DND-41 (cell line): ENCODE data around the gene ZNG1A.
"Not testable (repeated sequence)": the region's sequence is repeated elsewhere in the genome, so short reads cannot be mapped to it uniquely, and the experiment has no call there.

Source experiments
- ATAC-seq: fragments of 200-7000 bp; cut with Tn5 transposase; 3 replicates; pipeline ENCODE4 v1.9.1; 2021; ENCODE audit warnings: low read depth; ENCODE audit not compliant: insufficient read depth
- DNase-seq: peaks from one replicate; pipeline ENCODE4 v3.0.0-alpha.2; 2020
- H2AFZ ChIP-seq: 2 replicates; pipeline ENCODE4 v1.6.0; 2012; ENCODE audit warnings: low read depth, low read length
- H3K27ac ChIP-seq: 2 replicates; pipeline ENCODE4 v1.5.1; 2012; ENCODE audit warnings: low read length, inconsistent platforms
- H3K27me3 ChIP-seq: fragments of 200-600 bp; sonication (generic); 2 replicates; pipeline ENCODE4 v1.6.0; 2012; ENCODE audit warnings: low read length, mild to moderate bottlenecking, inconsistent platforms; ENCODE audit not compliant: insufficient read depth, poor library complexity
- H3K36me3 ChIP-seq: 2 replicates; pipeline ENCODE4 v1.5.1; 2012; ENCODE audit warnings: low read length, inconsistent platforms; ENCODE audit not compliant: insufficient read depth
- H3K4me1 ChIP-seq: 2 replicates; pipeline ENCODE4 v1.5.1; 2012; ENCODE audit warnings: mild to moderate bottlenecking, low read length; ENCODE audit not compliant: insufficient read depth
- H3K4me2 ChIP-seq: 2 replicates; pipeline ENCODE4 v1.6.0; 2012; ENCODE audit warnings: mild to moderate bottlenecking, moderate library complexity, low read length, inconsistent platforms; ENCODE audit not compliant: insufficient read depth
- H3K4me3 ChIP-seq, 2 experiments: fragments of 200-600 bp in 1 of 2; shearing (Covaris generic) in 1 of 2; 2 replicates each; pipeline ENCODE4 v1.5.1; 2012 to 2016; ENCODE audit warnings: inconsistent platforms in 2 of 2, low read length in 2 of 2, mild to moderate bottlenecking in 2 of 2, low read depth in 1 of 2, moderate library complexity in 1 of 2
- H3K79me2 ChIP-seq: 2 replicates; pipeline ENCODE4 v1.6.0; 2012; ENCODE audit warnings: low read length, inconsistent platforms; ENCODE audit not compliant: insufficient read depth
- H3K9ac ChIP-seq: 2 replicates; pipeline ENCODE4 v1.6.0; 2012; ENCODE audit warnings: low read depth, mild to moderate bottlenecking, inconsistent platforms, low read length, moderate library complexity
- H3K9me3 ChIP-seq: 2 replicates; pipeline ENCODE4 v1.5.1; 2012; ENCODE audit warnings: low read length, moderate library complexity, mild to moderate bottlenecking, inconsistent platforms; ENCODE audit not compliant: insufficient read depth, severe bottlenecking
- H4K20me1 ChIP-seq: 2 replicates; pipeline ENCODE4 v1.6.0; 2012; ENCODE audit warnings: low read length; ENCODE audit not compliant: insufficient read depth
- CTCF ChIP-seq: IDR thresholded peaks from 2 replicates; pipeline ENCODE4 v1.5.1; 2012; ENCODE audit warnings: borderline replicate concordance, low read length, moderate library complexity, mild to moderate bottlenecking; ENCODE audit not compliant: poor library complexity, severe bottlenecking; ENCODE audit errors: extremely low read depth
- EZH2 ChIP-seq: IDR thresholded peaks from 3 replicates; pipeline ENCODE4 v1.6.1; 2012; ENCODE audit warnings: borderline replicate concordance, low read depth, mild to moderate bottlenecking, moderate library complexity, low read length, inconsistent platforms; ENCODE audit not compliant: severe bottlenecking

ZNG1A gene

GRCh38 chr9:211557-211956, 32.7 kb upstream of the ZNG1A start:
- no peak overlapping the region for H3K27ac ChIP-seq
- no peaks in the 10 kb centered on the region for H3K36me3 ChIP-seq
- H3K4me2 ChIP-seq, result no peak overlapping the region
- no peaks in the 10 kb centered on the region for H4K20me1 ChIP-seq
- no peak for ATAC-seq
- H3K27me3 ChIP-seq, result peaks cover 47% of the 10 kb centered on the region
- H3K9me3 ChIP-seq, result no peaks in the 10 kb centered on the region
- no peak for TF ChIP-seq CTCF
- no peak overlapping the region for H2AFZ ChIP-seq
- H3K9ac ChIP-seq, result no peak overlapping the region
- DNase-seq, result no peak
- no peak overlapping the region for H3K4me3 ChIP-seq
- no peaks in the 10 kb centered on the region for H3K79me2 ChIP-seq
- H3K4me1 ChIP-seq, result peaks cover 14% of the 10 kb centered on the region

GRCh38 chr9:211036-211435, 32.2 kb upstream of the ZNG1A start:
- DNase-seq, result no peak
- Histone ChIP-seq H3K36me3 (no peaks in the 10 kb centered on the region), H3K4me1 (peaks cover 14% of the 10 kb centered on the region), H3K27ac (no peak overlapping the region), H3K27me3 (peaks cover 42% of the 10 kb centered on the region), H3K79me2 (no peaks in the 10 kb centered on the region), H2AFZ (no peak overlapping the region), H3K4me2 (no peak overlapping the region), H4K20me1 (no peaks in the 10 kb centered on the region), H3K9ac (no peak overlapping the region), H3K9me3 (no peaks in the 10 kb centered on the region), H3K4me3 (no peak overlapping the region)
- ATAC-seq, result no peak
- no peak for TF ChIP-seq CTCF
- TF ChIP-seq EZH2, result no peak

- Histone ChIP-seq H3K4me3 (no peak overlapping the region), H3K4me2 (no peak overlapping the region), H3K27me3 (peaks cover 24% of the 10 kb centered on the region), H3K79me2 (no peaks in the 10 kb centered on the region), H3K9ac (no peak overlapping the region), H4K20me1 (no peaks in the 10 kb centered on the region), H3K36me3 (no peaks in the 10 kb centered on the region), H2AFZ (no peak overlapping the region), H3K4me1 (no peaks in the 10 kb centered on the region), H3K9me3 (no peaks in the 10 kb centered on the region), H3K27ac (no peak overlapping the region)
- DNase-seq (no peak), ATAC-seq (no peak)
- TF ChIP-seq CTCF (no peak), EZH2 (no peak)
These were observed 30.4 kb upstream of the ZNG1A start for GRCh38 chr9:209143-209758.

- H3K27me3 ChIP-seq, result peaks cover 7% of the 10 kb centered on the region
- no peak overlapping the region for H2AFZ ChIP-seq
- no peak overlapping the region for H3K9ac ChIP-seq
- H4K20me1 ChIP-seq, result no peaks in the 10 kb centered on the region
- H3K27ac ChIP-seq, result no peak overlapping the region
- no peaks in the 10 kb centered on the region for H3K36me3 ChIP-seq
- H3K4me1 ChIP-seq, result no peaks in the 10 kb centered on the region
- no peaks in the 10 kb centered on the region for H3K9me3 ChIP-seq
- no peaks in the 10 kb centered on the region for H3K79me2 ChIP-seq
- no peak overlapping the region for H3K4me2 ChIP-seq
- ATAC-seq (no peak), DNase-seq (no peak)
- TF ChIP-seq EZH2 (no peak), CTCF (no peak)
- no peak overlapping the region for H3K4me3 ChIP-seq
These were observed 27.6 kb upstream of the ZNG1A start for GRCh38 chr9:206481-206880.

GRCh38 chr9:199601-200000, 20.7 kb upstream of the ZNG1A start:
- H3K27ac ChIP-seq, H2AFZ ChIP-seq, H3K36me3 ChIP-seq, H3K4me1 ChIP-seq, H3K9ac ChIP-seq, H4K20me1 ChIP-seq, H3K4me2 ChIP-seq, H3K79me2 ChIP-seq, ATAC-seq, H3K4me3 ChIP-seq, H3K9me3 ChIP-seq, H3K27me3 ChIP-seq, DNase-seq: not testable (repeated sequence)
